LNCAP (cell line): ENCODE measurements around the gene DYRK2.

Experiments
- CTCF ChIP-seq: fragments of 450-650 bp; IDR thresholded peaks from 2 replicates; pipeline ENCODE4 v1.5.1; 2017; ENCODE audit warnings: mild to moderate bottlenecking

The DYRK2 gene

GRCh38 chr12:67633024-67633610, 15.4 kb upstream of the DYRK2 start:
- TF ChIP-seq CTCF, result no peak

DNA sequence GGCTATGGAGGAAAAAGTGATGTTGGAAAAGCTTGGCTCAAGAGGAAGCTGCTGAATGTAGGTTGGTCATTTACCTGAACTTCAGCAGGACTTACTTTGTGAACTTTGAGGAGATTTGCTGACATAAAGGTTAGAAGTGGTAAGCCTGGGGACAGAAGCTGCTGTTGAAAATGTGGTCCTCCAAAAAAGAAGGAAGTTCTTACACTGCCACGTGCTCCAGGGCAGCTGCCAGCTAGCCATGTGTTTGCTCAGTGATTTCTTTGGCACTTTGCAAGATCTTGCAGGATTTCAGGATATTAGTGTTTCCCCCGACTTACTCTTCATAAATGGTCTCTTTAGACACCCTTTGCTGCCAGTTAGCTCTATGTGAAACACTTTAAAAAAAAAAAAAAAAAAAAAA, 14.8 kb upstream of the DYRK2 start:
- no peak for TF ChIP-seq CTCF

GRCh38 chr12:67634303-67634761, 14.2 kb upstream of the DYRK2 start:
- TF ChIP-seq CTCF, result no peak

GRCh38 chr12:67637718-67638117, 10.8 kb upstream of the DYRK2 start:
- TF ChIP-seq CTCF, result no peak

DNA sequence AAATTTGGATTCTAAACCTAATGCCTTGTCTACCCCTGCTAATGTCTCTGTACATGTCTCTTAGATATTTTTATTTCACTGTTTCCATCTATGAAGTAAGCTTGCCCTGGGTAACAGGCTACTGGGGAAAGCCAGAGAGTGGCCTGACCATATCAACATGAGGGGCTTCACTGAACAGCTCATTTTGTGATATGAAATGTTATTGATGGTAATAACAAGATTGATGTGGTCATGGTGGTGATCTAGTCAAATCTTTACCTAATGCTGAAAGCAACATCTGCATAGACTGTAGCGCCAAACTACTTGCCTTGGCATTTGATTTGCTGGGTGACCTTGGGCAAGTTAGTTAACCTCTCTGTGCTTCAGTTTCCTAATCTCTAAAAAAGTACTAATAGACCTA, 9.9 kb upstream of the DYRK2 start:
- no peak for TF ChIP-seq CTCF

GRCh38 chr12:67640863-67641262, 7.7 kb upstream of the DYRK2 start:
- no peak for TF ChIP-seq CTCF

DNA sequence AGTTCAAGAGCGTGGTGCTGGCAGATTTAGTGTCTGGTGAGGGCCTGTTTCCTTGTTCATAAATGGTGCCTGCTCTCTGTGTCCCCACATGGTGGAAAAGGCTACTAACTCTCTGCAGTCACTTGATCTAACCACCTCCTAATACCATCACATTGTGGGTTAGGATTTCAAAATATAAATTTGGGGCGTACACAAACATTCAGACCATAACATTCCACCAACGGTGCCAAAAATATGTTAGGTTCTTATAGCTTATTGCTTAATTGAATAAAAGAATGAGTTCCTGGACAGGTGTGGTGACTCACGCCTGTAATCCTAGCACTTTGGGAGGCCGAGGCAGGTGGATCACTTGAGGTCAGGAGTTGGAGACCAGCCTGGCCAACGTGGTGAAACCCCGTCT, 3.4 kb upstream of the DYRK2 start:
- TF ChIP-seq CTCF, result no peak

- no peak for TF ChIP-seq CTCF
Measured at GRCh38 chr12:67645601-67646000, 2.9 kb upstream of the DYRK2 start.
